Heart left ventricle (tissue), 13 donors: Measurements from ENCODE around the gene SUPT20H.

Experiments used
- POLR2A ChIP-seq, 2 donors: fragments of 450-650 bp; IDR thresholded peaks; one replicate each; pipeline ENCODE4 v1.6.1; 2017; ENCODE audit warnings: antibody characterized with exemption in 2 of 2, mild to moderate bottlenecking in 2 of 2, moderate library complexity in 2 of 2
- TF ChIP-seq, protein P1 (sequence below), 12 donors: fragments of 200-600 bp; sonication (generic) in 4 of 12; IDR thresholded peaks; one replicate each; pipeline versions ENCODE4 v1.5.0 to v1.8.0; 2018 to 2022; ENCODE audit warnings: antibody characterized with exemption in 12 of 12, mild to moderate bottlenecking in 5 of 12
- donor health status: ischemic (EF 13 %, LVEDD 7.1; RV severe dilation, severe dysfunction).
- donor health status: DM: no; HTN: yes; CAD: no.
- donor health status: DM: no; HTN: no; CAD: no.
- donor health status: ischemic (EF 25% LVEDD 6.9; RV normal size, moderate dysfunction).
- donor health status: ischemic (EF 25% LVEDD 5.7; RV mildly dilated, moderate dysfunction).
- donor health status: ischemic (EF 35%, LVEDD 5.7; RV mildly dilated, moderate dysfunction).
- donor health status: nonischemic (EF 11% LVEDD 7.7; RV severe dilation, severe dysfunction).
- donor health status: DM: yes; HTN: yes; CAD: no.
- donor health status: PGD.
- donor health status: ischemic (EF 29% LVEDD 5.4; RV normal size, mild dysfunction).
- donor health status: nonischemic (EF 23%, LVEDD 6.1; RV moderate dilation, normal function).

DNA sequence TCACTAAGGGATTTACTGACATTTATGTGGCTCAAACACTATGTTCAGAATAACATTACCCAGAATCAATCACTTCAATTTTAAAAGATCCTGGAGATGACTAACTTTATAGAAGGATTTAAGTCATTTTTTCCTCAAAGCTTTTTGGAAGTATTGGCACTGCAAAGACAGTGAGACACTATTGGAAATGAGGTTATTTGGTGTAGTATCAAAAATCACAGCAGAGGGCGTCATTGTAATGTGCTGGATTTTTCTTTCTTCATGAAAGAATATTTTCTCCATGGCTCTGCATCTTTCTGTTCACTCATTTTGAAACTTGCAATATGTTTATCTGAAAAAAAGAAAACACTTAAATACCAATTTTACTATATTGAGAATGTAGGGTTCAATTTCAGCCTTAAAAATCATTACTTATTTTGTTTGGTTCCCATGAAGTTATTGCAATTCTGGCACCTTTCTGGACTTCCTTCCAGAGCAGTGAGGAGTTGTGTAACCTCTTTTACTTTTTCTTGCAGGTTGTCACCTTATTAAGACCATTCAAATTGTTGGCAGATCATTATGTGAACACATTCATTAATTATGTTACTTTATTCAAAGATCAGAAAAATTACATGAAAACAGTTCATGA, 49.7 kb upstream of the SUPT20H start:
- TF ChIP-seq, protein P1, sequence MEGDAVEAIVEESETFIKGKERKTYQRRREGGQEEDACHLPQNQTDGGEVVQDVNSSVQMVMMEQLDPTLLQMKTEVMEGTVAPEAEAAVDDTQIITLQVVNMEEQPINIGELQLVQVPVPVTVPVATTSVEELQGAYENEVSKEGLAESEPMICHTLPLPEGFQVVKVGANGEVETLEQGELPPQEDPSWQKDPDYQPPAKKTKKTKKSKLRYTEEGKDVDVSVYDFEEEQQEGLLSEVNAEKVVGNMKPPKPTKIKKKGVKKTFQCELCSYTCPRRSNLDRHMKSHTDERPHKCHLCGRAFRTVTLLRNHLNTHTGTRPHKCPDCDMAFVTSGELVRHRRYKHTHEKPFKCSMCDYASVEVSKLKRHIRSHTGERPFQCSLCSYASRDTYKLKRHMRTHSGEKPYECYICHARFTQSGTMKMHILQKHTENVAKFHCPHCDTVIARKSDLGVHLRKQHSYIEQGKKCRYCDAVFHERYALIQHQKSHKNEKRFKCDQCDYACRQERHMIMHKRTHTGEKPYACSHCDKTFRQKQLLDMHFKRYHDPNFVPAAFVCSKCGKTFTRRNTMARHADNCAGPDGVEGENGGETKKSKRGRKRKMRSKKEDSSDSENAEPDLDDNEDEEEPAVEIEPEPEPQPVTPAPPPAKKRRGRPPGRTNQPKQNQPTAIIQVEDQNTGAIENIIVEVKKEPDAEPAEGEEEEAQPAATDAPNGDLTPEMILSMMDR (IDR thresholded peaks at IDR 0.05), result peak; percentile 38 to 83 (median 69)
- no peak for TF ChIP-seq POLR2A (IDR thresholded peaks at IDR 0.05)
